Spleen (tissue), 7 donors: ENCODE measurements around the gene CNTNAP2.

Experiments
- POLR2AphosphoS5 ChIP-seq, 3 donors: sonication (generic); formaldehyde crosslinking; IDR thresholded peaks; one replicate each; pipeline ENCODE4 v1.5.1; 2017; ENCODE audit warnings: antibody characterized with exemption in 3 of 3
- TF ChIP-seq, protein P1 (sequence below), 11 experiments: fragments of 200-600 bp in 7 of 11; fragments of 450-650 bp in 4 of 11; sonication (generic) in 4 of 11; IDR thresholded peaks in 8 of 11; conservative IDR thresholded peaks in 3 of 11; 1 replicate in 7 of 11; 2 replicates in 4 of 11; pipeline versions ENCODE4 v1.4.0 to v1.8.0; 2016 to 2021; ENCODE audit warnings: antibody characterized with exemption in 11 of 11, inconsistent platforms in 4 of 11, mild to moderate bottlenecking in 1 of 11
- donor health status: DM: no; HTN: no; CAD: no; lungs with moderate emphysema.
- donor health status: DM: no; HTN: no; CAD: no.
- donor health status: DM: no; HTN: no; CAD: no.

- TF ChIP-seq, protein P1, sequence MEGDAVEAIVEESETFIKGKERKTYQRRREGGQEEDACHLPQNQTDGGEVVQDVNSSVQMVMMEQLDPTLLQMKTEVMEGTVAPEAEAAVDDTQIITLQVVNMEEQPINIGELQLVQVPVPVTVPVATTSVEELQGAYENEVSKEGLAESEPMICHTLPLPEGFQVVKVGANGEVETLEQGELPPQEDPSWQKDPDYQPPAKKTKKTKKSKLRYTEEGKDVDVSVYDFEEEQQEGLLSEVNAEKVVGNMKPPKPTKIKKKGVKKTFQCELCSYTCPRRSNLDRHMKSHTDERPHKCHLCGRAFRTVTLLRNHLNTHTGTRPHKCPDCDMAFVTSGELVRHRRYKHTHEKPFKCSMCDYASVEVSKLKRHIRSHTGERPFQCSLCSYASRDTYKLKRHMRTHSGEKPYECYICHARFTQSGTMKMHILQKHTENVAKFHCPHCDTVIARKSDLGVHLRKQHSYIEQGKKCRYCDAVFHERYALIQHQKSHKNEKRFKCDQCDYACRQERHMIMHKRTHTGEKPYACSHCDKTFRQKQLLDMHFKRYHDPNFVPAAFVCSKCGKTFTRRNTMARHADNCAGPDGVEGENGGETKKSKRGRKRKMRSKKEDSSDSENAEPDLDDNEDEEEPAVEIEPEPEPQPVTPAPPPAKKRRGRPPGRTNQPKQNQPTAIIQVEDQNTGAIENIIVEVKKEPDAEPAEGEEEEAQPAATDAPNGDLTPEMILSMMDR (IDR thresholded peaks at IDR 0.05 in 8 of 11, conservative IDR thresholded peaks at IDR 0.05 in 3 of 11), result no peak
- TF ChIP-seq POLR2AphosphoS5 (IDR thresholded peaks at IDR 0.05), result no peak
These were observed 1642.8 kb downstream of the CNTNAP2 start for GRCh38 chr7:147759327-147759943.
